Astrocyte of the cerebellum (primary cell): ENCODE data around the gene TLN1.

Experiments used
- DNase-seq: peaks from one replicate; pipeline ENCODE4 v3.0.0-alpha.2; 2011; ENCODE audit warnings: low read depth
- H3K4me3 ChIP-seq: 2 replicates; pipeline ENCODE4 v1.5.1; 2011; ENCODE audit warnings: mild to moderate bottlenecking, low read depth, low read length, moderate library complexity
- CTCF ChIP-seq: IDR thresholded peaks from 2 replicates; pipeline ENCODE4 v1.5.1; 2012; ENCODE audit warnings: low read length, low read depth, moderate library complexity, mild to moderate bottlenecking; ENCODE audit errors: missing control alignments
- in situ Hi-C: cut with HindIII; loops from 2 replicates; pipeline ENCODE4 v1.10.0; 2017; ENCODE audit warnings: low sequenced_read_pairs

TLN1 gene

GRCh38 chr9:35732800-35733541 is 976 bp upstream of the TLN1 start:
- H3K4me3 ChIP-seq: peak overlapping the region; percentile 88
- peak; percentile 23 for TF ChIP-seq CTCF
- in situ Hi-C loops: no loop called here
- DNase-seq: peak; percentile 19

DNA sequence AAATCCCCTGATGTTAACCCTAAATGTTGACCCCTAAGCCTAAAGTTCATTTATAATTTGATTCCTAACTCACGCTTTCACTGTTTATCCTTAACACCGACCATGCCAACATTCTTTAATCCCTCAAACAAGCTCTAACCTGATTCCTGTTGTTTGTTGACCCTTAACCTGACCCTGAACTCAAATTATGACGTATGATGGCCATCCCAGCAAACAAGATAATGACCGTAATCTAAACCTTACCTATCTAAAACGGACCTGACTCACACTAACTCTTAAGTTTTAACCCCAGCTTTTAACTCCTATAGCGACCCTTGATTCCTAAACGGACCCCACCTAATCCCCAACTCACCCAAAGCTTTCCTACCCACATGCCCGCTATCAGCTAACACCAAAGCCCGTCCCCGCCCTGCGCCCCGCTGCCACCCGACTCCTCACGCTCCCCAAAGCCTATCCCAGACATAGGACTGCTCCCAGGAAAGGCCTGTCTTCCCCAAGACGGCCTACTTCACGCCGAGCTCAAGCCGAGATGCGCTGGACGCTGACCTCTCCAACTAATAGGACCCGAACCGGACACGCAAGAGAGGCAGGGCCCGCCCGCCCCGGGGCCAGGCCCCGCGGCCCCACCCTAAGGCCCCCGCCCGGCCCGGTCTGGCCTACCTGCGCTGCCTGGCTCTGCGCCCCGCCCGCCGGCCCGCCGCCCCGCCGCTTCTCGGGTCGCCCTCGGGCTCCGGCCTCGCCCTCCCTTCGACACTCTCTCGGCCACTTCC is 395 bp downstream of the TLN1 start:
- H3K4me3 ChIP-seq: peak overlapping the region; percentile 88
- no peak for DNase-seq
- no peak for TF ChIP-seq CTCF
- in situ Hi-C loops: no loop called here

- no peak for TF ChIP-seq CTCF
- in situ Hi-C loops: no loop called here
Observed at GRCh38 chr9:35730486-35730854, 1.5 kb downstream of the TLN1 start.

GRCh38 chr9:35729700-35730485 is 2.1 kb downstream of the TLN1 start:
- TF ChIP-seq CTCF: peak; percentile 71
- DNase-seq: peak; percentile 57
- in situ Hi-C loops: loop anchor here (5.0 kb wide), 1 partner anchor 38 kb away; no protein-coding TSS in a partner anchor
- H3K4me3 ChIP-seq: peak overlapping the region; percentile 88

More at GRCh38 chr9:35730486-35730854, 1.5 kb downstream of the TLN1 start:
- peak overlapping the region; percentile 88 for H3K4me3 ChIP-seq
- no peak for DNase-seq

GRCh38 chr9:35729101-35729500 is 2.9 kb downstream of the TLN1 start:
- H3K4me3 ChIP-seq: peak overlapping the region; percentile 88
- no peak for DNase-seq
- in situ Hi-C loops: loop anchor here (5.0 kb wide), 1 partner anchor 37 kb away; no protein-coding TSS in a partner anchor
- no peak for TF ChIP-seq CTCF
